ENCODE data around the gene GSN.

Gene GSN

GRCh38 chr9:121286688-121286972 is 18.7 kb downstream of the GSN start:
- no peak overlapping the region for H4K91ac ChIP-seq (ENCODE audit: low read depth, low read length, poor library complexity)
- DNase-seq (ENCODE audit: low spot score) = no peak
- H3K4me3 ChIP-seq (ENCODE audit: low read length in 2 of 2) = no peak overlapping the region
- no peaks in the 10 kb centered on the region for H3K27me3 ChIP-seq (ENCODE audit: control insufficient read depth in 3 of 3, insufficient read depth in 3 of 3, low read depth in 1 of 3, low read length in 3 of 3)
- no peaks in the 10 kb centered on the region for H3K36me3 ChIP-seq (replicated peaks in 1 of 2; ENCODE audit: control insufficient read depth in 2 of 2, insufficient read depth in 2 of 2, low read length in 2 of 2)
- no peak overlapping the region for H3K9ac ChIP-seq (ENCODE audit: low read depth, low read length, poor library complexity)
- no CpG with 5 or more reads among the region's 2 CpGs for WGBS, 2 donors (ENCODE audit: extremely low coverage in 2 of 2, insufficient read length in 2 of 2, insufficient replicate concordance in 1 of 2)
- no peak overlapping the region for H2BK15ac ChIP-seq (ENCODE audit: low read length)
- no peak overlapping the region for H3K14ac ChIP-seq (ENCODE audit: low read length)
- H2AFZ ChIP-seq (ENCODE audit: low read length) = peak overlapping the region; percentile 27
- no peak overlapping the region for H2BK5ac ChIP-seq (ENCODE audit: low read length)
- H3K27ac ChIP-seq (replicated peaks; ENCODE audit: low read length) = peak overlapping the region; percentile 1
- H3K18ac ChIP-seq (ENCODE audit: low read length) = no peak overlapping the region
- peaks cover 40 to 41% of the 10 kb centered on the region in 2 donors for H3K4me1 ChIP-seq (ENCODE audit: control insufficient read depth in 2 of 2, insufficient read depth in 1 of 2, low read depth in 1 of 2, low read length in 2 of 2)
- H2BK12ac ChIP-seq (ENCODE audit: low read length) = no peak overlapping the region
- H2AK5ac ChIP-seq (ENCODE audit: low read depth, low read length) = no peak overlapping the region
- no peak overlapping the region for H3K4ac ChIP-seq (ENCODE audit: low read length)
- H3K4me2 ChIP-seq (ENCODE audit: insufficient read depth, low read length, poor library complexity, severe bottlenecking) = peak overlapping the region; percentile 15
- no peaks in the 10 kb centered on the region for H3K79me1 ChIP-seq (ENCODE audit: low read depth, low read length)
- H3K23ac ChIP-seq (ENCODE audit: low read depth, low read length, poor library complexity) = no peak overlapping the region
- H4K8ac ChIP-seq (ENCODE audit: low read depth, low read length) = no peak overlapping the region
- H3K9me3 ChIP-seq (replicated peaks in 1 of 2; ENCODE audit: control insufficient read depth in 2 of 2, insufficient read depth in 1 of 2, low read depth in 1 of 2, low read length in 2 of 2) = no peaks in the 10 kb centered on the region
- no peak overlapping the region for H2BK120ac ChIP-seq (ENCODE audit: low read depth, low read length)

GRCh38 chr9:121286973-121287741 is 19.2 kb downstream of the GSN start:
- H3K4me1 ChIP-seq (ENCODE audit: control insufficient read depth in 2 of 2, insufficient read depth in 1 of 2, low read depth in 1 of 2, low read length in 2 of 2) = peaks cover 40 to 41% of the 10 kb centered on the region in 2 donors
- H3K9me3 ChIP-seq (replicated peaks in 1 of 2; ENCODE audit: control insufficient read depth in 2 of 2, insufficient read depth in 1 of 2, low read depth in 1 of 2, low read length in 2 of 2) = no peaks in the 10 kb centered on the region
- WGBS, 2 donors (ENCODE audit: extremely low coverage in 2 of 2, insufficient read length in 2 of 2, insufficient replicate concordance in 1 of 2) = no CpG with 5 or more reads among the region's 13 CpGs
- H3K36me3 ChIP-seq (replicated peaks in 1 of 2; ENCODE audit: control insufficient read depth in 2 of 2, insufficient read depth in 2 of 2, low read length in 2 of 2) = no peaks in the 10 kb centered on the region
- H3K9ac ChIP-seq (ENCODE audit: low read depth, low read length, poor library complexity) = no peak overlapping the region
- H4K8ac ChIP-seq (ENCODE audit: low read depth, low read length) = no peak overlapping the region
- H3K27ac ChIP-seq (replicated peaks; ENCODE audit: low read length) = peak overlapping the region; percentile 47
- no peak overlapping the region for H3K23ac ChIP-seq (ENCODE audit: low read depth, low read length, poor library complexity)
- DNase-seq (ENCODE audit: low spot score) = peak; percentile 68
- peak overlapping the region; percentile 53 for H2BK120ac ChIP-seq (ENCODE audit: low read depth, low read length)
- H3K14ac ChIP-seq (ENCODE audit: low read length) = no peak overlapping the region
- H2AK5ac ChIP-seq (ENCODE audit: low read depth, low read length) = peak overlapping the region; percentile 38
- H2BK5ac ChIP-seq (ENCODE audit: low read length) = no peak overlapping the region
- H4K91ac ChIP-seq (ENCODE audit: low read depth, low read length, poor library complexity) = no peak overlapping the region
- H2BK15ac ChIP-seq (ENCODE audit: low read length) = no peak overlapping the region
- no peaks in the 10 kb centered on the region for H3K27me3 ChIP-seq (ENCODE audit: control insufficient read depth in 3 of 3, insufficient read depth in 3 of 3, low read depth in 1 of 3, low read length in 3 of 3)
- H3K4me2 ChIP-seq (ENCODE audit: insufficient read depth, low read length, poor library complexity, severe bottlenecking) = peak overlapping the region; percentile 37
- H3K4me3 ChIP-seq (ENCODE audit: low read length in 2 of 2) = no peak overlapping the region
- peak overlapping the region; percentile 65 for H3K18ac ChIP-seq (ENCODE audit: low read length)
- H3K79me1 ChIP-seq (ENCODE audit: low read depth, low read length) = no peaks in the 10 kb centered on the region
- peak overlapping the region; percentile 2 for H2BK12ac ChIP-seq (ENCODE audit: low read length)
- H2AFZ ChIP-seq (ENCODE audit: low read length) = peak overlapping the region; percentile 27
- no peak overlapping the region for H3K4ac ChIP-seq (ENCODE audit: low read length)

- H3K79me1 ChIP-seq (ENCODE audit: low read depth, low read length) = no peaks in the 10 kb centered on the region
- H3K18ac ChIP-seq (ENCODE audit: low read length) = peak overlapping the region; percentile 16
- H2AK5ac ChIP-seq (ENCODE audit: low read depth, low read length) = no peak overlapping the region
- no peaks in the 10 kb centered on the region for H3K27me3 ChIP-seq (ENCODE audit: control insufficient read depth in 3 of 3, insufficient read depth in 3 of 3, low read depth in 1 of 3, low read length in 3 of 3)
- H3K23ac ChIP-seq (ENCODE audit: low read depth, low read length, poor library complexity) = no peak overlapping the region
- no peak overlapping the region for H2BK5ac ChIP-seq (ENCODE audit: low read length)
- DNase-seq (ENCODE audit: low spot score) = no peak
- H2BK120ac ChIP-seq (ENCODE audit: low read depth, low read length) = no peak overlapping the region
- no peak overlapping the region for H4K8ac ChIP-seq (ENCODE audit: low read depth, low read length)
- no peak overlapping the region for H3K4me2 ChIP-seq (ENCODE audit: insufficient read depth, low read length, poor library complexity, severe bottlenecking)
- H3K9me3 ChIP-seq (replicated peaks in 1 of 2; ENCODE audit: control insufficient read depth in 2 of 2, insufficient read depth in 1 of 2, low read depth in 1 of 2, low read length in 2 of 2) = no peaks in the 10 kb centered on the region
- no CpG with 5 or more reads among the region's 4 CpGs for WGBS, 2 donors (ENCODE audit: extremely low coverage in 2 of 2, insufficient read length in 2 of 2, insufficient replicate concordance in 1 of 2)
- peak overlapping the region; percentile 18 for H3K27ac ChIP-seq (replicated peaks; ENCODE audit: low read length)
- no peak overlapping the region for H3K14ac ChIP-seq (ENCODE audit: low read length)
- no peak overlapping the region for H2BK15ac ChIP-seq (ENCODE audit: low read length)
- no peak overlapping the region for H3K4me3 ChIP-seq (ENCODE audit: low read length in 2 of 2)
- H2AFZ ChIP-seq (ENCODE audit: low read length) = peak overlapping the region; percentile 71
- no peak overlapping the region for H2BK12ac ChIP-seq (ENCODE audit: low read length)
- no peak overlapping the region for H4K91ac ChIP-seq (ENCODE audit: low read depth, low read length, poor library complexity)
- no peak overlapping the region for H3K4ac ChIP-seq (ENCODE audit: low read length)
- peaks cover 41 to 46% of the 10 kb centered on the region in 2 donors for H3K4me1 ChIP-seq (ENCODE audit: control insufficient read depth in 2 of 2, insufficient read depth in 1 of 2, low read depth in 1 of 2, low read length in 2 of 2)
- H3K36me3 ChIP-seq (replicated peaks in 1 of 2; ENCODE audit: control insufficient read depth in 2 of 2, insufficient read depth in 2 of 2, low read length in 2 of 2) = no peaks in the 10 kb centered on the region
- no peak overlapping the region for H3K9ac ChIP-seq (ENCODE audit: low read depth, low read length, poor library complexity)
Observed at GRCh38 chr9:121288673-121289025, 20.7 kb downstream of the GSN start.

GRCh38 chr9:121289026-121289771 is 21.2 kb downstream of the GSN start:
- H3K27me3 ChIP-seq (ENCODE audit: control insufficient read depth in 3 of 3, insufficient read depth in 3 of 3, low read depth in 1 of 3, low read length in 3 of 3) = no peaks in the 10 kb centered on the region
- H3K4me3 ChIP-seq (ENCODE audit: low read length in 2 of 2) = no peak overlapping the region
- DNase-seq (ENCODE audit: low spot score) = peak; percentile 45
- peak overlapping the region; percentile 71 for H2AFZ ChIP-seq (ENCODE audit: low read length)
- peak overlapping the region; percentile 81 for H2AK5ac ChIP-seq (ENCODE audit: low read depth, low read length)
- H3K36me3 ChIP-seq (replicated peaks in 1 of 2; ENCODE audit: control insufficient read depth in 2 of 2, insufficient read depth in 2 of 2, low read length in 2 of 2) = no peaks in the 10 kb centered on the region
- H3K9ac ChIP-seq (ENCODE audit: low read depth, low read length, poor library complexity) = no peak overlapping the region
- peaks cover 41 to 46% of the 10 kb centered on the region in 2 donors for H3K4me1 ChIP-seq (ENCODE audit: control insufficient read depth in 2 of 2, insufficient read depth in 1 of 2, low read depth in 1 of 2, low read length in 2 of 2)
- peak overlapping the region; percentile 19 for H3K4me2 ChIP-seq (ENCODE audit: insufficient read depth, low read length, poor library complexity, severe bottlenecking)
- H3K4ac ChIP-seq (ENCODE audit: low read length) = no peak overlapping the region
- WGBS, 2 donors (ENCODE audit: extremely low coverage in 2 of 2, insufficient read length in 2 of 2, insufficient replicate concordance in 1 of 2) = no CpG with 5 or more reads among the region's 10 CpGs
- H2BK12ac ChIP-seq (ENCODE audit: low read length) = peak overlapping the region; percentile 53
- peak overlapping the region; percentile 49 for H3K27ac ChIP-seq (replicated peaks; ENCODE audit: low read length)
- H3K14ac ChIP-seq (ENCODE audit: low read length) = no peak overlapping the region
- no peaks in the 10 kb centered on the region for H3K79me1 ChIP-seq (ENCODE audit: low read depth, low read length)
- peak overlapping the region; percentile 55 for H2BK15ac ChIP-seq (ENCODE audit: low read length)
- no peak overlapping the region for H2BK120ac ChIP-seq (ENCODE audit: low read depth, low read length)
- H3K9me3 ChIP-seq (replicated peaks in 1 of 2; ENCODE audit: control insufficient read depth in 2 of 2, insufficient read depth in 1 of 2, low read depth in 1 of 2, low read length in 2 of 2) = no peaks in the 10 kb centered on the region
- no peak overlapping the region for H4K91ac ChIP-seq (ENCODE audit: low read depth, low read length, poor library complexity)
- H4K8ac ChIP-seq (ENCODE audit: low read depth, low read length) = no peak overlapping the region
- peak overlapping the region; percentile 56 for H3K23ac ChIP-seq (ENCODE audit: low read depth, low read length, poor library complexity)
- H3K18ac ChIP-seq (ENCODE audit: low read length) = peak overlapping the region; percentile 39
- peak overlapping the region; percentile 55 for H2BK5ac ChIP-seq (ENCODE audit: low read length)
